B cell (primary cell): Measurements from ENCODE around the gene CALY.

Experiments used
- EZH2 ChIP-seq: IDR thresholded peaks from 2 replicates; pipeline ENCODE4 v1.6.1; 2012; ENCODE audit warnings: borderline replicate concordance, low read depth, mild to moderate bottlenecking, moderate library complexity, low read length; ENCODE audit not compliant: insufficient read depth, poor library complexity, severe bottlenecking
- TF ChIP-seq, protein P1 (sequence below): fragments of 200-600 bp; IDR thresholded peaks from one replicate; pipeline ENCODE4 v1.8.0; 2022; ENCODE audit warnings: antibody characterized with exemption, mild to moderate bottlenecking

DNA sequence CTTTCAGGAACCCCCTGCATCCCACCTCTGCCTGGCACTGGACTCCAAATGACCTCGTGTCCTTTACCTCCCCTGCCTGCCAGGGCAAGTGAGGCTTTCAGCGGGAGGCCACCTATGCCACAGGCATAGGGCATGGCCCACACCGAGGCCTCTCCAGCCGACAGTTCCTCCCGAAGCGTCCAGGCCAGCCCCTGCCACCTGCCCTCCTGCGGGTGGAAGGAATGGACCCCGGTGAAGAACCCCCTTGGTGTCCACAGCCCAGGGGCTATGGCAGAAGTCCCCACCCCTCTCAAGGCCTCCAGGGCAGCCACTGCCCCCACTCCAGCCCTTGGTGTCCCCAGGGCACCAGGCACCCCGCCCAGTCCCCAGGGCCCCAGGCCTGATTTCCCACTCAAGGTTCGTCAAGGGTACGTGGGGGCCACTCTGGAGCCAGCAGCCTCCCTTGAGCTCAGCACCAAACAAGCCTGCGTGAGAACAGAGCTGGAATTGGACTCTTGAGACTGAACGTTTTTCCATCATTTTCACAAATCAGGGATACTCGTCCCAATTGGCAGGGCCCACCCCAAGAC lies 18.1 kb upstream of the CALY start:
- TF ChIP-seq, protein P1, sequence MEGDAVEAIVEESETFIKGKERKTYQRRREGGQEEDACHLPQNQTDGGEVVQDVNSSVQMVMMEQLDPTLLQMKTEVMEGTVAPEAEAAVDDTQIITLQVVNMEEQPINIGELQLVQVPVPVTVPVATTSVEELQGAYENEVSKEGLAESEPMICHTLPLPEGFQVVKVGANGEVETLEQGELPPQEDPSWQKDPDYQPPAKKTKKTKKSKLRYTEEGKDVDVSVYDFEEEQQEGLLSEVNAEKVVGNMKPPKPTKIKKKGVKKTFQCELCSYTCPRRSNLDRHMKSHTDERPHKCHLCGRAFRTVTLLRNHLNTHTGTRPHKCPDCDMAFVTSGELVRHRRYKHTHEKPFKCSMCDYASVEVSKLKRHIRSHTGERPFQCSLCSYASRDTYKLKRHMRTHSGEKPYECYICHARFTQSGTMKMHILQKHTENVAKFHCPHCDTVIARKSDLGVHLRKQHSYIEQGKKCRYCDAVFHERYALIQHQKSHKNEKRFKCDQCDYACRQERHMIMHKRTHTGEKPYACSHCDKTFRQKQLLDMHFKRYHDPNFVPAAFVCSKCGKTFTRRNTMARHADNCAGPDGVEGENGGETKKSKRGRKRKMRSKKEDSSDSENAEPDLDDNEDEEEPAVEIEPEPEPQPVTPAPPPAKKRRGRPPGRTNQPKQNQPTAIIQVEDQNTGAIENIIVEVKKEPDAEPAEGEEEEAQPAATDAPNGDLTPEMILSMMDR, result no peak
- TF ChIP-seq EZH2, result no peak
